Tibial artery (tissue), 4 donors: Measurements from ENCODE around the gene ADCY4.
"Not testable (repeated sequence)": the region's sequence is repeated elsewhere in the genome, so short reads cannot be mapped to it uniquely, and the experiment has no call there.

Experiments
- DNase-seq, 2 donors: peaks; one replicate each; pipeline ENCODE4 v3.0.0-alpha.2; 2019
- H3K27ac ChIP-seq, 2 donors: fragments of 200-600 bp; sonication (generic) in 1 of 2; 1 replicate in 1 of 2; 2 replicates in 1 of 2; pipeline ENCODE4 v1.5.1; 2018 to 2019; ENCODE audit warnings: mild to moderate bottlenecking in 1 of 2
- H3K27me3 ChIP-seq, 2 donors: fragments of 200-600 bp; sonication (generic) in 1 of 2; one replicate each; pipeline versions ENCODE4 v1.5.1 to v1.6.0; 2016 to 2019
- H3K36me3 ChIP-seq, 3 donors: fragments of 200-600 bp; sonication (generic) in 2 of 3; one replicate each; pipeline ENCODE4 v1.5.1; 2016 to 2019; ENCODE audit warnings: mild to moderate bottlenecking in 2 of 3
- H3K4me1 ChIP-seq, 4 donors: fragments of 200-600 bp; sonication (generic) in 2 of 4; 1 replicate in 3 of 4; 2 replicates in 1 of 4; pipeline ENCODE4 v1.5.1; 2016 to 2019
- H3K4me3 ChIP-seq, 2 donors: fragments of 200-600 bp; sonication (generic) in 1 of 2; 1 replicate in 1 of 2; 2 replicates in 1 of 2; pipeline ENCODE4 v1.5.1; 2018 to 2019; ENCODE audit warnings: mild to moderate bottlenecking in 2 of 2
- H3K9me3 ChIP-seq, 3 donors: fragments of 200-600 bp; sonication (generic) in 1 of 3; one replicate each; pipeline ENCODE4 v1.5.1; 2016 to 2019
- intact Hi-C: fragments of 100-400 bp; cut with DNase I; formaldehyde crosslinking; loops from one replicate; pipeline ENCODE4 v1.15.0; 2023; ENCODE audit warnings: low total_unique reads
- TF ChIP-seq, protein P1 (sequence below), 2 experiments: fragments of 200-600 bp in 1 of 2; fragments of 450-650 bp in 1 of 2; IDR thresholded peaks; one replicate each; pipeline ENCODE4 v1.5.1; 2017 to 2019; ENCODE audit warnings: antibody characterized with exemption in 2 of 2, mild to moderate bottlenecking in 1 of 2, moderate library complexity in 1 of 2

ADCY4 gene

GRCh38 chr14:24329736-24330135, 5.1 kb downstream of the ADCY4 start:
- TF ChIP-seq, protein P1, sequence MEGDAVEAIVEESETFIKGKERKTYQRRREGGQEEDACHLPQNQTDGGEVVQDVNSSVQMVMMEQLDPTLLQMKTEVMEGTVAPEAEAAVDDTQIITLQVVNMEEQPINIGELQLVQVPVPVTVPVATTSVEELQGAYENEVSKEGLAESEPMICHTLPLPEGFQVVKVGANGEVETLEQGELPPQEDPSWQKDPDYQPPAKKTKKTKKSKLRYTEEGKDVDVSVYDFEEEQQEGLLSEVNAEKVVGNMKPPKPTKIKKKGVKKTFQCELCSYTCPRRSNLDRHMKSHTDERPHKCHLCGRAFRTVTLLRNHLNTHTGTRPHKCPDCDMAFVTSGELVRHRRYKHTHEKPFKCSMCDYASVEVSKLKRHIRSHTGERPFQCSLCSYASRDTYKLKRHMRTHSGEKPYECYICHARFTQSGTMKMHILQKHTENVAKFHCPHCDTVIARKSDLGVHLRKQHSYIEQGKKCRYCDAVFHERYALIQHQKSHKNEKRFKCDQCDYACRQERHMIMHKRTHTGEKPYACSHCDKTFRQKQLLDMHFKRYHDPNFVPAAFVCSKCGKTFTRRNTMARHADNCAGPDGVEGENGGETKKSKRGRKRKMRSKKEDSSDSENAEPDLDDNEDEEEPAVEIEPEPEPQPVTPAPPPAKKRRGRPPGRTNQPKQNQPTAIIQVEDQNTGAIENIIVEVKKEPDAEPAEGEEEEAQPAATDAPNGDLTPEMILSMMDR (IDR thresholded peaks at IDR 0.05) = no peak
- Histone ChIP-seq H3K9me3 (no peaks in the 10 kb centered on the region), H3K27ac (no peak overlapping the region), H3K4me1 (peaks cover 0 to 32% (median 24%) of the 10 kb centered on the region in 4 donors), H3K27me3 (peaks cover 6 to 25% of the 10 kb centered on the region in 2 donors), H3K4me3 (no peak overlapping the region), H3K36me3 (no peaks in the 10 kb centered on the region)
- intact Hi-C loops = no loop called here
- DNase-seq = peak in 1 of 2 donors; percentile 57

DNA sequence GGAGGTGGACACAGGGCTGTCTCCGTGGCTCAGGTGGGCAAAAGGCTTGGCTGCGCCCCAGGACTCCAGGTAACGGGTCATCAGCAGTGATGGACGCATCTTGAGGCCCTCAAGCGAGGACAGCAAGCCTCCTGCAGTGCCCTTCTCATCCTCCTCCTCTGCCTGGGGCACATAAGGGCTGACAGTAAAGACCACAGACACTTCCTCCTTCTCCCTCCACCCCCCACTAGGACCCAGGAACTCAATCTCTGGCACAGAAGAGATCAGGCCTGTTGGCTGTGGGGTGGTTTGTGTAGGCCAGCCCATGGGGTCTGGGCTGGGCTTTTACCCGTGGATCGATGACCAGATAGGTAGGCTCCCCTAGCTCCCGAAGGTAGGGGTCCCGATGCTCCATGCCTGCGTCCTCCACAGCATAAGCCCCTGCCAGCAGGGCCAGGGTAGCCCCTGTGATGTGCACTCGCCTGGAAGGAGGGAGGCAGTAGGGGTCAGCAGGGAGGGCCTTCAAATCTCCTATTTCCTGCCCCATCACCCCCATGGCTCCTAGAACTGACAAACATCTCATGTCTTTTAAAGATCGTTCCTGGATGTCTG, 5.7 kb downstream of the ADCY4 start:
- TF ChIP-seq, protein P1 (IDR thresholded peaks at IDR 0.05) = no peak
- Histone ChIP-seq H3K27ac (no peak overlapping the region), H3K4me1 (peaks cover 0 to 27% (median 18%) of the 10 kb centered on the region in 4 donors), H3K27me3 (peaks cover under 1 to 19% of the 10 kb centered on the region in 2 donors), H3K4me3 (no peak overlapping the region), H3K36me3 (no peaks in the 10 kb centered on the region), H3K9me3 (no peaks in the 10 kb centered on the region)
- no peak for DNase-seq
- intact Hi-C loops = no loop called here

DNA sequence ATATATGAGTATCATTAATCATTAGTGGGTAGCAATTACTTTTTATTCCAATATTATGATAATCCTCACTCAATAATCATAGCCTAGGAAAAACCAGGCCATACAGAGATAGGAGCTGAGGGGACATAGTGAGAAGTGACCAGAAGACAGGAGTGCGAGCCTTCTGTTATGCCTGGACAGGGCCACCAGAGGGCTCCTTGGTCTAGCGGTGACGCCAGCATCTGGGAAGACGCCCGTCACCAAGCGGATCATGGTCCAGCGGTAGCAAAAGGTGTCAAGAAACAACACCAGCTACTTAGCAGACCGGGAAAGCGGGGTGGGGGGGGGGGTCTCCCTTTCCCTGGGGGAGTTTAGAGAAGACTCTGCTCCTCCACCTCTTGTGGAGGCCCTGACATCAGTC, 7.0 kb downstream of the ADCY4 start:
- H3K27ac ChIP-seq, H3K27me3 ChIP-seq, H3K4me3 ChIP-seq, H3K9me3 ChIP-seq, intact Hi-C loops, H3K36me3 ChIP-seq: not testable (repeated sequence)
- peaks cover 0 to 14% (median 10%) of the 10 kb centered on the region in 4 donors for H3K4me1 ChIP-seq
- DNase-seq = peak in 1 of 2 donors; percentile 56
- TF ChIP-seq, protein P1 (IDR thresholded peaks at IDR 0.05) = peak; percentile 58 to 73

DNA sequence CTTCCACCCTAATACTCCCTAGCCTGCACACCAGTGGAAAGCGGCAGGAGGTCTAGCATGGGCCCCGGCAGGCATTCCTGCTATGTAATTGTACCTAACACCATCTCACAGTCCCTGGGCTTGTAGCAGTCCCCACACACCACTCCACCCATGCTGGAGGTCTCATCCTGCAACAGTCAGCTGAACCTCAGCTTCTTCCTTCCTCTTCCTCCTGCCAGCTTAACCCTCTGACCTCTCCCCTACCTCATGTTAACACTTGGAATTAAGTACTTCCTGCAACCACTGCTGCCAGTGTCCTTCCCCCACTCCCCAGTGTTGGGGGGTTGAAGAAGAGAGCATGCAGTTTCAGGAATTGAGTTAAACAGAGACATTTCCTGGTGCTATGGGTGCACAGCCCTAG, 7.6 kb downstream of the ADCY4 start:
- Histone ChIP-seq H3K27me3 (peaks cover 0 to 7% of the 10 kb centered on the region in 2 donors), H3K4me1 (peaks cover 0 to 8% (median 4%) of the 10 kb centered on the region in 4 donors), H3K27ac (no peak overlapping the region), H3K4me3 (no peak overlapping the region), H3K36me3 (no peaks in the 10 kb centered on the region), H3K9me3 (no peaks in the 10 kb centered on the region)
- no peak for DNase-seq
- intact Hi-C loops = no loop called here
- TF ChIP-seq, protein P1 (IDR thresholded peaks at IDR 0.05) = no peak

GRCh38 chr14:24325963-24326362, 8.9 kb downstream of the ADCY4 start:
- TF ChIP-seq, protein P1 (IDR thresholded peaks at IDR 0.05) = no peak
- Histone ChIP-seq H3K27ac (no peak overlapping the region), H3K36me3 (no peaks in the 10 kb centered on the region), H3K4me1 (no peaks in the 10 kb centered on the region), H3K9me3 (no peaks in the 10 kb centered on the region), H3K4me3 (no peak overlapping the region), H3K27me3 (peaks cover 0 to 7% of the 10 kb centered on the region in 2 donors)
- intact Hi-C loops = no loop called here
- DNase-seq = no peak
